GM10847 (cell line): ENCODE data around the gene RPL36.

Source experiments
- POLR2A ChIP-seq: IDR thresholded peaks from 2 replicates; pipeline ENCODE4 v1.6.1; 2011; ENCODE audit not compliant: insufficient read length; ENCODE audit errors: extremely low read depth

Gene RPL36

GRCh38 chr19:5667751-5668271 is 22.3 kb upstream of the RPL36 start:
- TF ChIP-seq POLR2A: no peak

GRCh38 chr19:5669212-5669611 is 20.9 kb upstream of the RPL36 start:
- TF ChIP-seq POLR2A: no peak

- no peak for TF ChIP-seq POLR2A
Measured at GRCh38 chr19:5671600-5671999, 18.5 kb upstream of the RPL36 start.

GRCh38 chr19:5672708-5673459 is 17.2 kb upstream of the RPL36 start:
- no peak for TF ChIP-seq POLR2A

GRCh38 chr19:5673752-5674151 is 16.3 kb upstream of the RPL36 start:
- TF ChIP-seq POLR2A: no peak

GRCh38 chr19:5674714-5675113 is 15.4 kb upstream of the RPL36 start:
- no peak for TF ChIP-seq POLR2A

GRCh38 chr19:5676105-5676771 is 13.9 kb upstream of the RPL36 start:
- TF ChIP-seq POLR2A: no peak

GRCh38 chr19:5676772-5677105 is 13.4 kb upstream of the RPL36 start:
- TF ChIP-seq POLR2A: no peak

GRCh38 chr19:5677136-5677535 is 13.0 kb upstream of the RPL36 start:
- TF ChIP-seq POLR2A: no peak

GRCh38 chr19:5677580-5677979 is 12.5 kb upstream of the RPL36 start:
- no peak for TF ChIP-seq POLR2A

GRCh38 chr19:5678071-5678718 is 11.9 kb upstream of the RPL36 start:
- no peak for TF ChIP-seq POLR2A

- TF ChIP-seq POLR2A: no peak
Measured at GRCh38 chr19:5679289-5680083, 10.6 kb upstream of the RPL36 start.

GRCh38 chr19:5680084-5680436 is 10.0 kb upstream of the RPL36 start:
- no peak for TF ChIP-seq POLR2A

- TF ChIP-seq POLR2A: peak; percentile 78
Measured at GRCh38 chr19:5680437-5681368, 9.4 kb upstream of the RPL36 start, which contains the start of the genes HSD11B1L and MICOS13. HSD11B1L (plus strand) TSS chr19:5681027; CDS start chr19:5684833, 3,806 bp downstream. MICOS13 (minus strand) TSS chr19:5680516; CDS start chr19:5680486, 30 bp downstream.

- TF ChIP-seq POLR2A: no peak
Measured at GRCh38 chr19:5681391-5682106, 8.5 kb upstream of the RPL36 start.
